GM12801 (cell line): ENCODE measurements around the gene GNB1L.

Source experiments
- CTCF ChIP-seq: IDR thresholded peaks from one replicate; pipeline ENCODE4 v1.5.1; 2011; ENCODE audit warnings: control low read depth; ENCODE audit not compliant: insufficient read length; ENCODE audit errors: extremely low read depth

The GNB1L gene

GRCh38 chr22:19841641-19842392 is 12.9 kb downstream of the GNB1L start:
- TF ChIP-seq CTCF, result no peak

- TF ChIP-seq CTCF, result no peak
Observed at GRCh38 chr22:19840955-19841640, 13.6 kb downstream of the GNB1L start.

DNA sequence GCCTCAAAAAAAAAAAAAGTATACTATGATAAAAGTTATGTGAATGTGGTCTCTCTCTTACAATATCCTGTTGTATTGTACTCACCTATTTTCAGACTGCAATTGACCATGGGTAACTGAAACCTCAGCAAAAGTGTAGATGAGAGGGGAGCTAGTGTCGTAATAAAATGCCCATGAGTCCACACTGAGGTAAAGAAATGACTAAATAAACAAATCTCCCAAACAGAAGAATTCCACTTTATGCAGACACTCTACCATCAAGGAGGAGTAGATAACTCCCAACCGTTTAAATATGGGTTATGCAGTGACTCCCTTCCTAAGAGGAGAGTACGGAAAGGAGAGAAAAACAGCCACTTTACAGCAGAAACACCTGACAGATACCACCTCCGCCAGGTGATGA is 14.6 kb downstream of the GNB1L start:
- no peak for TF ChIP-seq CTCF

- TF ChIP-seq CTCF, result no peak
Observed at GRCh38 chr22:19837915-19838314, 16.8 kb downstream of the GNB1L start.

- TF ChIP-seq CTCF, result no peak
Observed at GRCh38 chr22:19836512-19836911, 18.2 kb downstream of the GNB1L start.

DNA sequence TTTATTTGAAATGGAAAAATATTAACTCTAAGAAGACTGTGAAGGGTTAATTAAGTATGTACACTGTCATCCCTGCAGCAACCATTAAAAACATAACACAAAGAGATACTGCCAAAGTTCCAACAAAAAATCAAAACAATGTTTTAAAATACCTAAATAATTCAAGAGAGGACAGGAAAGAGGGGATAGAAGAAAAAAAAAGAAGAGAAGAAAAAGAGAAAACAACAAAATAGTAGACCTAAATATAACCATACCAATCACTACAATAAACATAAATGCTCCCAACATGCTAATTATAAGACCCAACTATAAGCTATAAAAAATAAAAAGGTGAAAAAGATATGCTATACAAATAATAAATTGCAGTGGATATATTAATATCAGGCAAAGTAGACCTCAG is 20.1 kb downstream of the GNB1L start:
- no peak for TF ChIP-seq CTCF

GRCh38 chr22:19832476-19833108 is 22.1 kb downstream of the GNB1L start:
- TF ChIP-seq CTCF, result no peak
